SK-MEL-5 (cell line): ENCODE data around the gene MDK. TPM values are rescaled to one million over a fixed set of nuclear protein-coding genes. Genes with fewer than 3 reads are reported as not detected.

Source experiments
- DNase-seq: peaks from one replicate; pipeline ENCODE4 v3.0.0-alpha.2; 2016; ENCODE audit warnings: low read depth, low spot score
- in situ Hi-C: cut with HindIII; loops from 2 replicates; pipeline ENCODE4 v1.10.0; 2016; ENCODE audit warnings: low sequenced_read_pairs, high pct_unique_total_duplicates, low pct_unique_long_range_greater_than_20kb
- total RNA-seq: library from RNA; depleted of rRNA; stranded (reverse); fragments of >200 nt; shearing (Covaris generic); gene quantifications from 2 replicates; pipeline ENCODE4 v1.2.3, GENCODE V29; 2014

Gene MDK
- total RNA-seq, 1 experiment from 2014 or later: 4.7 TPM

- in situ Hi-C loops: no loop called here
- DNase-seq: no peak
These were observed 7.4 kb downstream of the MDK start for GRCh38 chr11:46388619-46389449.

DNA sequence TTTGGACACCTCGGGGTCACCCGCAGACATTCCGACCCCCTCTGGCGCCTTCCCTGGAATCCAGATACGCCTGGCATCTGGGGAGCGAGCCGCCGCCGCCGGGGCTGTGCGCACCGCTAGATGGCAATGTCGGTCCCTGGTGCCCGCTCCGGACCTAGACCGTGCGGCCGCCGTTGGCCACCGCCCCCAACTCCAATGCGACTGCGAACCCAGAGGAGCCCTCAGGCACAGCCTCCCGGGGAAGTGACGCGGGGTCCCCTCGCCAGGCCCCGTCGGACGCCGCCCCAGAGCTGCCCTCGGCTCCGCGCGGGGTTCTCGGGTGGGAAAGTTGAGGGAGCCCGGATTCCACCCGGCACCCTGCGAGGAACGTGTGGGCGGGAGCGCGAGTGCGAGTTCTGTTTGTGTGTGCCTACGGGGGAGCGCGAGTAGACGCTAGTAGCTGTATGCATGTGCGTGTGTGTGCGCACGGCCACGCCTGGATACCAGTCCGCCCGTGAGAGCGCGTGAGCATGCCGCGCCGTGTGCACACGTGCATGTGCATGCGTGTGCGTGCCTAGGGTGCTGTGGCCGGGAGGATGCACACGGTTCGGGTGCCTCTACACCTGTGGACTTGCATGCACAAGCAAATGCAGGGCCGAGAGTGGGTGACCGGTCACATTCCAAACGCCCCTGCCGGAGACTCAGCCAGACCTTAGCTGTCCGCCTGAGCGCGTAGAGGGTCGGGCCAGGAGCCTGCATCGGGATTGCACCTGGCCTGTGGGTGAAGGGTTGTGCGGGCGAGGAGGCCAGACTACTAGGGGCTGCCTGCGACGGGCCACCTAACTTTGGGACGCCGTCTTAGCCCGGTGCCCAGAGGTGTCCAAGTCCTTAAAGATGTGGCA is 8.2 kb downstream of the MDK start:
- DNase-seq: peak; percentile 71
- in situ Hi-C loops: no loop called here

DNA sequence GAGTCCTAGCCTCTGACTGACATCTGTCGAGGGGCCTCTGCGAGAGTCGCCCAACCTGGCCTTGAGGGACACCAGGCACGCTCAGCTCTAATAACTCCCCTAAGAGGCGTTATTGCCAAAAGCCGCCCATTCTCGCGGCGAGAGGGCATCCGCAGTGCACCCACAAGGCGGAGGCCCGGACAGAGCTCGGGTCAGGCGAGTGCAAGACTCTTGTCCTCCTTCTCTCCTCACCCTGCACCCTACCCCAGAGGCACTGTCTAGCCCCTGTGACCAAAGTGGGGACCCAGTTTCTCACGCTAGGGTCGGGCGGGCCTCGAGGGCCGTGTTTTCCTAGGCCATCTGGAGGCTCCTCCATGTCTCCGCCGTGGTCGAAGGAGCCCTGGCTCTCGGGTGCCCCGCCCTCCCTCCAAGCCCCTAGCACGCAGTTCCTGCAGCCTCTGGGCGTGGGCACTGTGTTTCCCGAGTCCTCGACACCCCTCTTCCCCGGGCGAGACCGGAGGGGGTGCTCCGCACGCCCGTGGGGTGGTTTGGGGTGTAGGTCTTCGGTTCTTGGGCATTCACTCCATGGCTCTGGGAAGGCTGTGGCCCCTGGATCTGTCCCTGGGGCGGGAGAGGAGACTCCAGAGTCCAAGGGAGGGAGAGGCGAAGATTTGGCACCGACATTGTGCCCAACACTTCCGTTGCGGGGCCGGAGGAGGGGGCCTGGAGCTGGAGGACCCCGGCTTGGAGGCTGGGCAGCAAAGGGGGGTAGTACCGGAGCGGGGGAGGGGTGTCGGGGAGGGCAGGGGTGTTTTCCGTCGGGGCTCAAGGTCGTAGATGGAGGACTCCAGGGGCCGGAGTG is 9.1 kb downstream of the MDK start:
- in situ Hi-C loops: no loop called here
- no peak for DNase-seq

DNA sequence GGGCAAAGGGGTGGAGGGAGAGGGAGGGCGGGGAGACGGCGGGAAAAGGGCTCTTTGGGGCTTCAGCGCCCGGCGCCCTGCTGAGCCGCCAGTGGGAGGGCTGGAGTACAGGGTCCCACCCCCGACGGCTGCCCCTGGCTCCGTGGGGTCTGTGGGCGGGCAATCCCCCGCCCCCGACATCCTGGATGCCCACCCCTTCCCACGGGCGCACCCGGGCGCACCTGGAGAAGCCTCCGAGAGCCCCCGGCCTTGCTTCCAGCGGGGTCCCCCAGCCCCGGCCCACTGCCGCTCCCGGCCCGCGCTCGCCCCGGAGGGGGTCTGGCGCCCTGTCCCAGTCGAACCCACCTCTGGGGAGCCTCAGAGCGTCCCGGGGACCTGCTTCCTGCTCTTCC is 9.7 kb downstream of the MDK start:
- in situ Hi-C loops: no loop called here
- DNase-seq: no peak

GRCh38 chr11:46391578-46392420 is 10.3 kb downstream of the MDK start, which contains the start of gene CHRM4:
CHRM4 (minus strand) TSS chr11:46391776; CDS start chr11:46386557, 5,219 bp downstream.
- in situ Hi-C loops: no loop called here
- peak; percentile 59 for DNase-seq

DNA sequence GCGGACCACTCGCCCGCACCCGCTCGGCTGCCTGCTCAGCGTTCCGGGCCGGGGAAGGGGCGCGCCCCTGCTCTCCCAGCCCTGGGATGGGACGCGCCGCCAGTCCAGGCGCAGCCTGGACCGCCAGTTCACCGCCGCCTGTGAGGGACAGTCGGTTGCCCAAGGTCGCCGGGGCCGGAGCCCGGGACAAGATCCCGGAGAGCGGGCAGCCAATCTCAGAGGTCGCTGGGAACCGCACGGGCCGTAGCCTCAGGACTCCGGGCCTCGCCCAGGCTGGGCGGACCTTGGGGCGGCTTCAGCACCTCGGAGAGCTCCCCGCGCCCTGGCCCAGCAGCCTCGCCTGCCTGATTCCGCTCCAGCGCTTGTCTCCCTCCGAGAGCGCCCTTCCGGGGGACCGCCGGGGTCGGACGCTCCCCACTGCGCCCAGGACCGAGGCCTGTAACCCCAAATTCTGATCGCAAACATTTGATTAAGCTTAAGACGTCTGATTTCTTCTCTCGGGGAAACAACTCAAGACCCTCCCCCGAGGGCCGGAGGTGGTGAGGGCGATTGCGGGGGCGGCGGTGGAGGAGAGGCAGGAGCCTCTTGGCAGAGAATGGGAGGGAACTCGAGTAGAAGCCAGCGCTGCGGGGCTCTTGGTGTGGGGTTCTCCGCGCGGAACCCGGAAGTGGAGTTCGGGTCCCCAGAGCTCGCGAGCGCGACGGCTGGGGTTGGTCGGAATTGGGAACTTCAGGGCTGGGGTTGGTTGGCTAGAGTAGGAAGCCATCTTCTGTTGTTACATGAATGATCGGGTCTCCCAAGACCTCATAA is 11.2 kb downstream of the MDK start:
- in situ Hi-C loops: no loop called here
- DNase-seq: peak; percentile 67

DNA sequence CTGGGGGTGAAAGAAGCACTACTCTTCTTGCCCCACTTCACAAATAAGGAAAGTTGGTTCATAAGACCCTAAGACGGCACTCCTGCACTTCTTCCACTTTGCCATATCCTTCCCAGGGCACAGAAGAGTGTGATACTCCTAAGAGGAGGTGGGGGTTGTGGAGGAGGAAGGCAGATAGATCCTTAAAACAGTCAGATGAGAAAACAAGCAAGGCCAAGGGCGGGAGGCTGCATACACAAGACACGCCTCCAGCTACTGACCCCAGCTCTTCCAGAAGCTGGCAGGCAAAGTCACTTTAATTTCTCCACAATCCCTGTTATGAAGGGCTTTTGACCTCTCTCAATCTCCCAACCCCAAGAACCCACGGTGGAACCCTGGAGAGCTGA is 11.8 kb downstream of the MDK start:
- in situ Hi-C loops: no loop called here
- no peak for DNase-seq

DNA sequence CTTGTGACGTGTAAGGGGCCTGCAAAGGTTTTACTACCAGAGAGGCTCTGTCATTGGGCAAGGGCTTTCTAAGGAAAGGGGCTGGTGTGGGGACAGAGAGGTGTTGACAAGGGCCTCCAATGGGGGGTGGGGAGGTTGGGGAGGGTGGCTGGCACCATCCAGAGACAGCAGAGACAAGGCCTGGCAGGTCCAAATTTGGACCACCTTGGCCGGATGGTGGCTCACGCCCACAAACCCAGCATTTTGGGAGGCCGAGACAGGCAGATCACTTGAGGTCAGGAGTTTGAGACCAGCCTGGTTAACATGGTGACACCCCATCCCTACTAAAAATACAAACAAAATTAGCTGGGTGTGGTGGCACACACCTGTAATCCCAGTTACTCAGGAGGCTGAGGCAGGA is 12.3 kb downstream of the MDK start:
- no peak for DNase-seq
- in situ Hi-C loops: no loop called here

- no peak for DNase-seq
- in situ Hi-C loops: no loop called here
These were observed 16.1 kb downstream of the MDK start for GRCh38 chr11:46397526-46397925.

DNA sequence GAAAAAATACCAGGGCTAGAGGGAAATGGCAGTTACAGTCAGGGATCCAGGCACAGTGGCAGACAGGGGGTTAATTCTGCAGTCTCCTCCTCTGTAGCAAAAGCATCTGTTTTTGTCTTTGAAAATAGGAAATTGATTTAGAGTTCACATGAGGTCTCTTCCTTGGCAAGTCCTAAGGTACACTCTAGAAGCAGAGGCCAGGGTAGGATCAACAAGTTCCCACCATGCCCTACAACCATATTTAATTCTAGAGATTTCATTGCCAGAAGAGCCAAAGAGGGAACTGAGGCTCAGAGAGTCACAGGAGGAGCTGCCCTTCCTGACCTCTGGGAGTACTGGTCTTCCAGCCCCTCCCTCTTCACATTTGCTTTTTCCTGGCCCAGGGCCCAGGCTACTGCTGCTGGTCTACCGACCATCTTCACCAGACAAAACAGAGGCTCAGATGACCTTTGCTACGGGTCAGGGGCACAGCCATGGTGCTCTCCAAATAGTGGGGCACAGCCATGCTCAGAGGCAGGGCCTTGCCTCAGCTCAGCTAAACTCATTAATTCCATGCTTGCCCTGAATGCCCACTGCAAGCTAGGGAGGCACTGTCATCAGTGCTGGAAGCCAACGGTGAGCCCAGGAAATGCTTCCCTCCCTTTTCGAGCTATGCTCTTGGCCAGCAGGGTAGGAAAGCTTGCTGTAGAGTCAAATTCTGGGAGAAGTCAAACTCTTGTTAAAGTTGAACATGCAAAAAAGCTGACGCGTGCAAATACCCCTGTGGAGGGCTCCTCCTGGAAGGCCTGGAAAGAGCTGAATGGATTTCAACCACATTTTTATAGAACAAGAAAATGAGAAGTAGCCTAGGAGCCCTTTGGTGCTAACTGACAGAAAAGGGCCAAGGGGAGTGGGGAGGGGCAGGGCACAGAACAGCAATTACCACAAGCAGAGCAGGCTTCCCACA is 21.8 kb downstream of the MDK start:
- DNase-seq: no peak
- in situ Hi-C loops: no loop called here

DNA sequence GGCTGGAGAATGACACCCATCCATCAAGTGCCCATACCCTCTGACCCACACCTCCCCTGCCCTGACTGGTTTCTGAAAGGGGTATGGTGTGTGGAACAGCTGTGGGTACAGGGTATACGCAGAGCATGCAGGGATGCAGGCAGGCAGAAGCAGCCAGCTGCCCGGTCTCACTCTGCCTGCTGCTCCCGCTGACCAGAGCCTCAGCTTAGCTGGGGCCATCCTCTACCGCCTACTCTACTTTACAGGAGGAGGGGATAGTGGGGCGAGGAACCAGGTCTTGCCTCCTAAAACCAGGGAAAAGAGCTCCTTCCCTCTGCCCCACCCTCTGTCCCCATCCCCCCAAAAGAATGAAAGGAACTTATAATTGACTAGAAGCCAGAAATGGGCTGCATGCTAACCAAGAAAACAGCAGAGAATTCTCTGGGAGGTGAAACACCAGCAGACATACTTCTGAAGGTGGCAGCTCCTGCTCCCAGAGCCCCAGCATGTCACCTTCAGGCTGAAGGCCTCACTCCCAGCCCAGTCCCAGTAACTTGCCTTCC is 23.1 kb downstream of the MDK start:
- in situ Hi-C loops: no loop called here
- DNase-seq: no peak

DNA sequence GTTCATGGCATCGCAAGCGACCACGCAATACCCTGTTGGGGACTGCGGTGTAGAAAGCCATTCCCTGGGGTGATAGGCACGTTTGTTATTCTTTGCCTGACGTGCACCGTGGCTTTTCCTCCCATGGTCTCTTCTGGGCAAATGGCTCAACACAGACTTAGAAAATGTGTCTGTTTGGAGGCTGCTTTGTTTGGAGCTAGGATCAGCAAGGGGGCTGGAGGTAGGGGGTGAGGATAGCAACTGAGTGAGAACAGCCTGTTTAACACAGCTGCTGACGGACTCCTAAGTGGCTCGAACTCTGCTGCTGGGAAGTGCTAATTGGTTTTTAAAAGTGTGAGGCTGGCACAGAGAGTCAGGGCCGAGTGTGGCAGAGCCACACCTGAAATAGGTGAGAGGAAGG is 26.2 kb downstream of the MDK start:
- DNase-seq: no peak
- in situ Hi-C loops: no loop called here

DNA sequence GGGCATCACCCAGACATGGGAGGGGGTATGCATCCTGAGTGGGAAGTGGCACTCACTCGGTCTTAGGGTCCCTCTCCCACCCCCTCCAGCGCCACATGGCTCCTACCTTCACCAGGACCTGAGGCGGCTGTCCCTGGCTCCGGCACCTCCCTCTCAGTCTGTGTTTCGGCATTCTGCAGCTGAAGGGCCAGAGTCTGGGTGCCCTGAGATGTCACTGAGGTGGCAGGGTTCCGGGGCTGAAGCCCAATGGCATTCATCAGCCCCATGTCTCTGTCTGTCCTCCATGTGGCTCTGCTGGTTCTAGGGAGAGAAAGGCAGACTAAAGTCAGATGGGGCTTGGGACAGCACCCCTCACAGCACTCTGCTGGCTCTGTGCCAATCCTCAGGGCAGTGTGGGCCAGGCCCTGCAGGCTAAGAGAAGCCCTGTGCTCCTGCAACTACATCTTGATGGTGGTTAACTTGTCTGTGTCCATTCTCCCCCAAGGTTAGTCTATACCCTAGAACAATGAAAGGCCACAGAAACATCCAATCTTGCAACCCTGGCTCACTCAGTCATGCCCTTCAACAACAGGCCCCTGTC is 27.0 kb downstream of the MDK start:
- in situ Hi-C loops: no loop called here

DNA sequence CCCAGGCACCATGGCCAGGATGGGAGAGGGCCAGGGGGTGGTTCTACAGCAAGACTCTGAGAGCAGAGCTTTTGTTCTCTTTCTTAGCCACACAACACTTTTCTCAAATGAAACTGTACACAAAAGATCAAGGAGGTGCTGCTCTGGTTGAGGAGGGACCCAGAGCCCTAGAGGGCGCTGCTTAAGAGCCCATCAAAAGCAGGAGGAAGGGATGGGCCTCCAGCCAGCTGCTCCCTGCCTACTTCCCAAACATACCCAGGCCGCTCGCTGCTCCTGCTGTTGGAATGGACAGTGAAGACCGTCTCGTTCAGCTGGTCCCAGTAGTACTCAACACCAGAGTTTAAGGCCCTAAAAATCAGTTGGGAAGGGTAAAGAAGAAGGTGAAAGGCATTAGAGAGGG is 28.6 kb downstream of the MDK start:
- in situ Hi-C loops: no loop called here
- DNase-seq: peak; percentile 48

More for the DNA sequence above, 27.0 kb downstream of the MDK start:
- DNase-seq: no peak
